HG02763 (cell line): Measurements from ENCODE around the gene AP2S1.
"Not testable (repeated sequence)": the region's sequence is repeated elsewhere in the genome, so short reads cannot be mapped to it uniquely, and the experiment has no call there.

Source experiments
- ATAC-seq: cut with Tn5 transposase; IDR thresholded peaks from one replicate; pipeline ENCODE4 v1.9.1; 2021; ENCODE audit warnings: mild to moderate bottlenecking, moderate library complexity; ENCODE audit not compliant: unreplicated experiment

Gene AP2S1

DNA sequence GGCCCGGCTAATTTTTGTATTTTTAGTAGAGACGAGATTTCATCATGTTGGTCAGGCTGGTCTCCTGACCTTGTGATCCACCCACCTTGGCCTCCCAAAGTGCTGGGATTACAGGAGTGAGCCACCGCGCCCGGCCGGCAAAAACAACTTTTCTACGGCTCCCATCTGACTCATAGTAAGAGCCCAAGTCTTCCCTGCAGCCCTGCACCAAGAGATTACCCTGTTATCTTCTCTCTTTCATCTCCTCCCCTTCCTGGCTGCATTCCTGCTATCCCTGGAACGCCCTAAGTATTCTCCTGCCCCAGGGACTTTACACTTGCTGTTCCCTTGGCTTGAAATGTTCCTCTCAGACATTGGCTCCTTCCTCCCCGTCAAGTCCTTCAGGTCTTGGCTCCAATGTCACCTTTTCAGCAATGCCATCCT is 6.6 kb downstream of the AP2S1 start:
- ATAC-seq = no peak

- no peak for ATAC-seq
Measured at GRCh38 chr19:46842791-46843190, 7.9 kb downstream of the AP2S1 start.

- ATAC-seq = no peak
Measured at GRCh38 chr19:46841458-46842083, 9.1 kb downstream of the AP2S1 start.

DNA sequence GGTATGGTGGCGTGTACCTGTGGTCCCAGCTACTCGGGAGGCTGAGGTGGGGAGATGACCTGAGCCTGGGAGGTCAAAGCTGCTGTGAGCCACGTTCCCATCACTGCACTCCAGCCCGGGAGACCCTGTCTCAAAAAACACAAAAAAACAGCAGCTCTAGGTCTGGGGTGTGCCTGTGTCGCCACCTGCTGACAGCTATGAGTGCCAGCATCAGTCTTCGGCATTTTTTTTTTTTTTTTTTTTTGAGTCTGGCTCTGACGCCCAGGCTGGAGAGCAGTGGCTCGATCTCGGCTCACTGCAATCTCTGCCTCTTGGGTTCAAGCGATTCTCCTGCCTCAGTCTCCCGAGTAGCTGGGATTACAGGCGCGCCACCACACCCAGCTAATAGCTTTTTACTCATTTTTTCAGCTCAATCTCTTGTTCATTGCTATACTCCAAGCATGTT is 10.1 kb downstream of the AP2S1 start:
- no peak for ATAC-seq

GRCh38 chr19:46839752-46840497 is 10.7 kb downstream of the AP2S1 start:
- ATAC-seq = no peak

- no peak for ATAC-seq
Measured at GRCh38 chr19:46838160-46838559, 12.5 kb downstream of the AP2S1 start.

DNA sequence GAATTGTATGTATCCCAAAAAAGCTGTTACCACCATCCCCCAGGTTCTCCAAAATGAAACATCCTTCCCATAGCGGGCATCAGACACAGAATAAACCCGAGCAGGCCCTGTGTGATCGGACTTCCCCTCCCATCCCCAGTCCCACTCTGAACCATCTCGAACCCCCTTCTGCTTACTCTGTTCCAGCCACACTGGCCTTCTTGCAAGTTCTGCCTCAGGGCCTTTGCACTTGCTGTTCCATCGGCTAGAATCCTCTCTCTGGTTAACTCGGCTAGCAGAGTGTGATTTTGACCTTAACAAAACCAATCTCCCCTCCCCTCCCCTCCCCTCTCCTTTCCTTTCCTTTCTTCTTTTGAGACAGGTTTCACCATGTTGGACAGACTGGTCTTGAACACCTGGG is 15.7 kb downstream of the AP2S1 start:
- ATAC-seq = no peak

DNA sequence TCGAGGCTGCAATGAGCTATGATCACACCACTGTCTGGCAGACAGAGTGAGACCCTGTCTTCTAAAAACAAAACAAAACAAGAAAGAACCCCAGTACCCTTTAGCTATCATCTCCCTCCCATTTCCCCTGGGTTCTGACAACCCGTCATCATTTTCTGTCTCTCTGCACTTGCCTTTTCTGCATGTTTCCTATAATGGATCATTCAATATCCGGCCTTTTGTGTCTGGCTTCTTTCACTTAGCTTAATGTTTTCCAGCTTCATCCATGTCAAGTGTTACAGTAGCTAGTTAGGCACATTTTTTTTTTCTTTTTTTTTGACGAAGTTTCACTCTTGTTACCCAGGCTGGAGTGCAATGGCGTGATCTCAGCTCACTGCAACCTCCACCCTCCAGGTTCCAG is 16.5 kb downstream of the AP2S1 start:
- ATAC-seq = no peak

DNA sequence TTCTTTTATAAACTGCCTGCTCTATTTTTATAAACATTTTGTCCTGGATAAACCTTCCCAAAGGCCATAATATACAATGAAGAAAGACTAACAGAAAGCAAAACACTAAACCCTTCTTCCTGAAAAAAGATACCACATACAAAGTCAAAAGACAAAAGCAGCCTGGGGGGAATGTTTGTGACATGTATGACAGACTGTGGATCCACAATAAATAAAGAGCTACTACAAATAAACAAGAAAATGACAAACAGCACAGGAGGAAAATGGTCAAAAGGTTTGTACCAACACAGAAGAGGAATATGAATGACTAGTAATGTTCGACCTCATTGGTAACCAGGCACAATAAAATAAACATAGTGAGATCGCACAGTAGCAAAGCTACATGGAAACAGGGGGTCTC is 19.8 kb downstream of the AP2S1 start:
- ATAC-seq = no peak

- no peak for ATAC-seq
Measured at GRCh38 chr19:46828484-46828883, 22.2 kb downstream of the AP2S1 start.

DNA sequence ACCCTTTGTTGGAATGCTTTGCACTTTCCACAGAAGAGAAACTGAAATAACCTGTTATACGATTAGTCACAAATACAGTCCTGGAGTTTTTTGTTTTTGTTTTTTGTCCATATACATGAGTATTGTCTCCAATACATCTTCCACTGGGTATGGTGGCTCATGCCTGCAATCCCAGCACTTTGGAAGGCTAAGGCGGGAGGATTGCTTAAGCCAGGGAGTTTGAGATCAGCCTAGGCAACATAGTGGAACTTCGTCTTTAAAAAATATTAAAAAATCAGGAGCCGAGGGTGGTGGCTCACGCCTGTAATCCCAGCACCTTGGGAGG is 25.0 kb downstream of the AP2S1 start:
- no peak for ATAC-seq

DNA sequence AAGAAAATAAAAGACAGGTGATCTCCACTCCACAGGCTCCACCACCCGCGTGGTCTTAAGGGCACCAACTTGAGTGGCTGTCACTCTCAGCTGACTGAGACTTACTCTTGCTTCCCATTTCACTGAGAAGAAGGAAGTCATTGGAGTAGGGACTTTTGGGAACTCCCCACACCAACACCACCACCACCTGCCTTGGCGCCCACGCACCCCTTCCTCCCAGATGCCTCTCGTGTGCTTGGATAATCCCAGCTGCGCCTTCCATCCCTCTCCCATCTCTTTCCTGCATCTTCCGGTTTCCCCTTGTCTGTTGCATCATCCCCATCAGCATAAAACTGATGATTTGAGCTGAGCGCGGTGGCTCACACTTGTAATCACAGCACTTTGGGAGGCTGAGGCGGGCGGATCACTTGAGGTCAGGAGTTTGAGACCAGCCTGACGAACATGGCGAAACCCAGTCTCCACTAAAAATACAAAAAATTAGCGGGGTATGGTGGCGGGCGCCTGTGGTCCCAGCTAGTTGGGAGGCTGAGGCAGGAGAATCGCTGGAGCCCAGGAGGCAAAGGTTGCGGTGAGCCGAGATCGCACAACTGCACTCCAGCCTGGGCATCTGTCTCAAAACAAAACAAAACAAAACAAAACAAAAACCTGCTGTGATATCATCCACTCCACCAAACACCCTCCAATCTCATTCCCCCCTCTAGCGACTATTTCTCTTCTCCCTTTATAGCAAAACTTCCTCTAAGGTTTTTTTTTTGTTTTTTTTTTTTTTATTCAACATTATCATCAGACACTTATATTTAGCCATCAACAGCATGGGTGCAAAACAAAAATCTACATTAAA is 25.5 kb downstream of the AP2S1 start:
- no peak for ATAC-seq

GRCh38 chr19:46823049-46823448 is 27.6 kb downstream of the AP2S1 start:
- no peak for ATAC-seq

- not testable (repeated sequence) for ATAC-seq
Measured at GRCh38 chr19:46822410-46822787, 28.2 kb downstream of the AP2S1 start.

DNA sequence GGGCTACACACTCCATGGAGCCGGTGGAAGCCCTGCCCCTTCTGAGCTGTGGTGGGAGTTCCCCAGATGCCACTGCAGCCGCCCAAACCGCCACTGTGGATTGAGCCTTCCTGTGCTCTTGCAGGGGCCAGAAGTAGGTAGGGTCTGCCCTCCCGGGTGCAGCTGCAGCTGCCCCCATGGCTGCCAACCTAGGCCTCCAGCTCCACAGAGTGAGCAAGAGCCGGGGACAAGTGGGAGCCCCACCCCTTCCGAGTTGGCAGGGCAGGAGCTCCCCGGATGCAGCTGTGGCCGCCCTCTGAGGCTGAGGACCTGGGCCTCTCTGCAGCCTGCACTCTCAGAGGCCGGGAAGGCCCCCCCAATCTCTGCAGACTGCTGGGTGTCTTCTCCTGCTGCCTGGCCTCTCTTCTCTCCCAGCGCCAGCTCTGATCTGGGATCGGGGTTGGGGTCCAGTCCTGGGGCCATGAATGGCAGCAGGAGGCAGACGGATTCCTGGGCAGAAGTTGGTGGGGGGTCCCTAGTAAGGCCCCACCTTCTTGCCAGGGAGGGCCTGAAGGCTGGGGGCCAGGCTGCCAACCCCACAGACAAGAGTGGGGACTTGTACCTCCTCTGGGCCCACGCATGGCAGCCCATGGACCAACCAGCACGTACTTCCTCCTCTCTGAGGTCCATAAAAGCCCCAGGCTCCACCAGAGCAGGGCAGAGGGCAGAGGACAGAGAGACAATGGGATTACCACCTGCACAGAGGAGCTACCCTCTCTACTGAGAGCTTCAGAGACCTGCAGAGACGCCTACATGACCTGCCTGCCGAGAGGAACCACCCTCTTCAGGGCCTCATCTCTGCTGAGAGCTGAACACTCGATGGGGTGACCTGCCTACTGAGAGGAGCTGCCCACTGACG is 28.9 kb downstream of the AP2S1 start:
- no peak for ATAC-seq

GRCh38 chr19:46818812-46819211 is 31.8 kb downstream of the AP2S1 start:
- no peak for ATAC-seq

- ATAC-seq = no peak
Measured at GRCh38 chr19:46815833-46816627, 34.6 kb downstream of the AP2S1 start.

GRCh38 chr19:46813839-46814358 is 36.7 kb downstream of the AP2S1 start:
- ATAC-seq = no peak

DNA sequence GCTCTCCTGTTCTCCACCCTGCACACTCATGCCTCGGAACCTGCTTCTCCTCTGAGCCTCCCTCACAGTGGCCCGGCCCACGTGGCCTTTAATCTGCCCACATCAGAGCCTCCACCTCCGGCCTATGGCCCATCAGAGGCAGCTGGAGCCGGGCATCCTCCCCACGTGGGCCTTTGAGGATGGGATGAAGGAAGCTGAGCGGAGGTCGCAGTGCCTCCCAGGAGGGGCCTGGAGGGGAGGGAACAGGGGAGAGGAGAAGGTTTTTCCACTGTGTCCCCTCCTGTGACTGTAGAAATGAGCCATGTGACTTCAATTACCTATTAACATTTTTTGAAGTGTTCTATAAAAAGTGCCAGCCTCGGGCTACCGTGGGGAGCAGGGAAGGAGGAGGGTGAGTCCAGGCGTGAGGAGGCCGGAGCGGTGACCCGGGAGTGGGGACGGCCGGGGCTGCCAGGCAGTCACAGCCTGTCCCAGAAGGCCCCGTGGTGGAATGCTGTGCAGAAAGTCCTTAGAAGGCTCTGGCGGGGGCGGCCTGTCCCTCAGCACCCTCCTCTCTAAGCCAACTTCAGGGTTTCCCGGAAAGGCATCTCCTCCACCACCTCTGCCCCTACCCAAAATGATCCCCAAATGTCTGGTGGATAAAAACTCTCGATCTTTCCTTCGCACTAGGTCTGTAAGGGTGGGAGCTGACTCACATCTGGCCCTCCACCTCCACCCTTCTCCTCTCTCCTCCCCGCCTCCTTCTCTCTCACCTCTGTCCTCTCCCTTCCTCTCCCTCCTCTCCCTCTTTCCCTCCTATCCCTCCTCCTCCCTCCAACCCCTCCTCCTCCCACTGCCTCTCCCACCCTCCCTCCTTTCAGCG is 37.4 kb downstream of the AP2S1 start:
- no peak for ATAC-seq
